Measurements from ENCODE around the gene CA11.

- TF ChIP-seq CTCF (IDR thresholded peaks at IDR 0.05) (no peak), POLR2A (IDR thresholded peaks at IDR 0.05) (no peak)
These were observed 30.9 kb upstream of the CA11 start for GRCh38 chr19:48676887-48677286.
